HCT116 (cell line): ENCODE results near the gene PDCD1LG2.

ENCODE experiments used
- YY1 ChIP-seq: IDR thresholded peaks from 2 replicates; pipeline ENCODE4 v1.6.1; 2011; ENCODE audit warnings: low read length, low read depth, moderate library complexity, mild to moderate bottlenecking; ENCODE audit not compliant: insufficient replicate concordance; ENCODE audit errors: extremely low read depth
- TF ChIP-seq, protein P1 (sequence below): IDR thresholded peaks from 2 replicates; pipeline ENCODE4 v1.6.1; 2011; ENCODE audit warnings: mild to moderate bottlenecking, low read length, moderate library complexity; ENCODE audit not compliant: insufficient replicate concordance; ENCODE audit errors: extremely low read depth

DNA sequence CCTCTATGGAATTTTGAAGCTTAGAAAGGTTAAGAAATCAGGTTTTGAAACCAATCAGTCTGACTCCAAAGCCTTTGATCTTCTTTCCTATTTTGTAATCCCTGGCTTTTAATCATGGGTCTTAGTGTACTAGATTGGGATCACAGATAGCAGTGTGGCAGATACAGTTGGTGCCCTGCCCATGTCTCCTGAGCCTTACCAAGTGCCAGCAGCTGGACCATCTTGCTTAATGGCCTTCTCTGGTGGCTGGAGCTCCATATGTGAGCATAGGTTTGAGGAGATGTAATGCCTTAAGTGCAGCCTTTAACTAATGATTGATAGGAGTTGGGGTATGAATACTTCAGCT, 101.8 kb downstream of the PDCD1LG2 start:
- TF ChIP-seq, protein P1, sequence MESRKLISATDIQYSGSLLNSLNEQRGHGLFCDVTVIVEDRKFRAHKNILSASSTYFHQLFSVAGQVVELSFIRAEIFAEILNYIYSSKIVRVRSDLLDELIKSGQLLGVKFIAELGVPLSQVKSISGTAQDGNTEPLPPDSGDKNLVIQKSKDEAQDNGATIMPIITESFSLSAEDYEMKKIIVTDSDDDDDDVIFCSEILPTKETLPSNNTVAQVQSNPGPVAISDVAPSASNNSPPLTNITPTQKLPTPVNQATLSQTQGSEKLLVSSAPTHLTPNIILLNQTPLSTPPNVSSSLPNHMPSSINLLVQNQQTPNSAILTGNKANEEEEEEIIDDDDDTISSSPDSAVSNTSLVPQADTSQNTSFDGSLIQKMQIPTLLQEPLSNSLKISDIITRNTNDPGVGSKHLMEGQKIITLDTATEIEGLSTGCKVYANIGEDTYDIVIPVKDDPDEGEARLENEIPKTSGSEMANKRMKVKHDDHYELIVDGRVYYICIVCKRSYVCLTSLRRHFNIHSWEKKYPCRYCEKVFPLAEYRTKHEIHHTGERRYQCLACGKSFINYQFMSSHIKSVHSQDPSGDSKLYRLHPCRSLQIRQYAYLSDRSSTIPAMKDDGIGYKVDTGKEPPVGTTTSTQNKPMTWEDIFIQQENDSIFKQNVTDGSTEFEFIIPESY: no peak
- TF ChIP-seq YY1: no peak
